ENCODE measurements around the gene CNTN6.

CNTN6 gene

GRCh38 chr3:1171320-1171719, 78.5 kb downstream of the CNTN6 start:
- in situ Hi-C loops (cut with MboI; ENCODE audit: low sequenced_read_pairs), result no loop called here

- in situ Hi-C loops (cut with MboI; ENCODE audit: low sequenced_read_pairs), result no loop called here
Measured at GRCh38 chr3:1172644-1173043, 79.8 kb downstream of the CNTN6 start.

- in situ Hi-C loops (cut with MboI; ENCODE audit: low sequenced_read_pairs), result no loop called here
Measured at GRCh38 chr3:1179146-1179545, 86.3 kb downstream of the CNTN6 start.

- in situ Hi-C loops (cut with MboI; ENCODE audit: low sequenced_read_pairs), result no loop called here
Measured at GRCh38 chr3:1183320-1184048, 90.7 kb downstream of the CNTN6 start.

- in situ Hi-C loops (cut with MboI; ENCODE audit: low sequenced_read_pairs), result no loop called here
Measured at GRCh38 chr3:1190569-1190968, 97.7 kb downstream of the CNTN6 start.

GRCh38 chr3:1191026-1191425, 98.2 kb downstream of the CNTN6 start:
- in situ Hi-C loops (cut with MboI; ENCODE audit: low sequenced_read_pairs), result no loop called here

- in situ Hi-C loops (cut with MboI; ENCODE audit: low sequenced_read_pairs), result no loop called here
Measured at GRCh38 chr3:1195947-1196346, 103.1 kb downstream of the CNTN6 start.

GRCh38 chr3:1197051-1197450, 104.2 kb downstream of the CNTN6 start:
- in situ Hi-C loops (cut with MboI; ENCODE audit: low sequenced_read_pairs), result no loop called here

- in situ Hi-C loops (cut with MboI; ENCODE audit: low sequenced_read_pairs), result no loop called here
Measured at GRCh38 chr3:1200371-1200770, 107.5 kb downstream of the CNTN6 start.

- in situ Hi-C loops (cut with MboI; ENCODE audit: low sequenced_read_pairs), result no loop called here
Measured at GRCh38 chr3:1207904-1208303, 115.1 kb downstream of the CNTN6 start.

- in situ Hi-C loops (cut with MboI; ENCODE audit: low sequenced_read_pairs), result no loop called here
Measured at GRCh38 chr3:1214933-1215332, 122.1 kb downstream of the CNTN6 start.

- in situ Hi-C loops (cut with MboI; ENCODE audit: low sequenced_read_pairs), result no loop called here
Measured at GRCh38 chr3:1216856-1217255, 124.0 kb downstream of the CNTN6 start.

GRCh38 chr3:1227111-1227510, 134.3 kb downstream of the CNTN6 start:
- in situ Hi-C loops (cut with MboI; ENCODE audit: low sequenced_read_pairs), result no loop called here

- in situ Hi-C loops (cut with MboI; ENCODE audit: low sequenced_read_pairs), result no loop called here
Measured at GRCh38 chr3:1228289-1228688, 135.5 kb downstream of the CNTN6 start.

GRCh38 chr3:1230920-1231319, 138.1 kb downstream of the CNTN6 start:
- in situ Hi-C loops (cut with MboI; ENCODE audit: low sequenced_read_pairs), result no loop called here

- in situ Hi-C loops (cut with MboI; ENCODE audit: low sequenced_read_pairs), result no loop called here
Measured at GRCh38 chr3:1232276-1232675, 139.5 kb downstream of the CNTN6 start.

- in situ Hi-C loops (cut with MboI; ENCODE audit: low sequenced_read_pairs), result no loop called here
Measured at GRCh38 chr3:1235526-1236120, 142.8 kb downstream of the CNTN6 start.

GRCh38 chr3:1251282-1252060, 158.6 kb downstream of the CNTN6 start:
- in situ Hi-C loops (cut with MboI; ENCODE audit: low sequenced_read_pairs), result no loop called here

GRCh38 chr3:1252061-1252430, 159.2 kb downstream of the CNTN6 start:
- in situ Hi-C loops (cut with MboI; ENCODE audit: low sequenced_read_pairs), result no loop called here

- in situ Hi-C loops (cut with MboI; ENCODE audit: low sequenced_read_pairs), result no loop called here
Measured at GRCh38 chr3:1262246-1262645, 169.4 kb downstream of the CNTN6 start.

GRCh38 chr3:1263121-1263520, 170.3 kb downstream of the CNTN6 start:
- in situ Hi-C loops (cut with MboI; ENCODE audit: low sequenced_read_pairs), result no loop called here

- in situ Hi-C loops (cut with MboI; ENCODE audit: low sequenced_read_pairs), result no loop called here
Measured at GRCh38 chr3:1269808-1270207, 177.0 kb downstream of the CNTN6 start.

All from HL-60/S4 treated with retinoic acid at 250 ng/mL for 4 days and 3 days (cell line).